HCT116 (cell line): ENCODE measurements around the gene INPPL1. TPM values are rescaled to one million over a fixed set of nuclear protein-coding genes. Genes with fewer than 3 reads are reported as not detected.

ENCODE experiments used
- ATAC-seq: fragments of 200-7000 bp; cut with Tn5 transposase; 2 replicates; pipeline ENCODE4 v1.9.1; 2020; ENCODE audit warnings: mild to moderate bottlenecking, moderate library complexity
- BruUV-seq: library from RNA; stranded (reverse); fragments of 400-500 nt; replicated peaks from 2 replicates; lab custom pipeline; 2021; lab: Mats Ljungman, UMichigan
- CTCF ChIA-PET: fragments of 300-600 bp; sonication (Branson Sonifier 250); formaldehyde crosslinking; loops from one replicate; lab custom pipeline; 2021; ENCODE audit warnings: antibody characterized with exemption; lab: Charles Lee
- POLR2A ChIA-PET: fragments of 300-600, 350-600 bp; sonication (Branson Sonifier 250); formaldehyde crosslinking; loops from one replicate; lab custom pipeline; 2021; ENCODE audit warnings: antibody characterized with exemption; lab: Charles Lee
- RAD21 ChIA-PET, 2 experiments: fragments of 300-600 bp; sonication (Branson Sonifier 250); formaldehyde crosslinking; loops; one replicate each; lab custom pipeline; 2023; ENCODE audit warnings: low total read pairs in 2 of 2; ENCODE audit not compliant: uncharacterized antibody in 2 of 2, unreplicated experiment in 2 of 2, low non-redundant PET in 1 of 2; lab: Charles Lee
- DNase-seq: peaks from one replicate; pipeline ENCODE4 v3.0.0-alpha.2; 2010; ENCODE audit warnings: low read depth, low spot score
- H2AFZ ChIP-seq: fragments of 200-600 bp; shearing (Covaris generic), sonication (generic); 2 replicates; pipeline ENCODE4 v1.6.1; 2017; ENCODE audit warnings: low read depth, mixed run types, mixed read lengths, antibody characterized with exemption, low read length; ENCODE audit not compliant: poor library complexity, severe bottlenecking
- H3K27ac ChIP-seq: 2 replicates; pipeline ENCODE4 v1.5.1; 2012; ENCODE audit warnings: low read depth, low read length
- H3K27me3 ChIP-seq: fragments of 200-600 bp; sonication (generic); 2 replicates; pipeline ENCODE4 v1.6.1; 2016; ENCODE audit warnings: mixed run types, low read length, mixed read lengths; ENCODE audit not compliant: insufficient read depth
- H3K36me3 ChIP-seq, 2 experiments: fragments of 200-500 bp in 1 of 2; fragments of 200-600 bp in 1 of 2; sonication (Bioruptor generic) in 1 of 2; sonication (generic) in 1 of 2; 2 replicates each; pipeline versions ENCODE4 v1.5.1 to v1.6.1; 2014 to 2016; ENCODE audit warnings: low read length in 2 of 2, inconsistent platforms in 1 of 2, mixed read lengths in 1 of 2, mixed run types in 1 of 2; ENCODE audit not compliant: insufficient read depth in 2 of 2, control insufficient read depth in 1 of 2
- H3K4me1 ChIP-seq, 2 experiments: fragments of 200-600 bp in 1 of 2; sonication (generic) in 1 of 2; 2 replicates each; pipeline versions ENCODE4 v1.5.1 to v1.6.1; 2012 to 2017; ENCODE audit warnings: low read length in 2 of 2, inconsistent platforms in 1 of 2, mild to moderate bottlenecking in 1 of 2, mixed read lengths in 1 of 2, mixed run types in 1 of 2, moderate library complexity in 1 of 2; ENCODE audit not compliant: insufficient read depth in 2 of 2, control insufficient read depth in 1 of 2
- H3K4me2 ChIP-seq: fragments of 200-600 bp; sonication (generic); 2 replicates; pipeline ENCODE4 v1.6.1; 2017; ENCODE audit warnings: mixed run types, low read length, mixed read lengths
- H3K4me3 ChIP-seq, 2 experiments: fragments of 200-600 bp in 1 of 2; sonication (generic) in 1 of 2; replicated peaks in 1 of 2; 2 replicates each; pipeline ENCODE4 v1.5.1; 2011 to 2016; ENCODE audit warnings: low read length in 2 of 2, control low read depth in 1 of 2, low read depth in 1 of 2, mild to moderate bottlenecking in 1 of 2, mixed read lengths in 1 of 2, mixed run types in 1 of 2
- H3K79me2 ChIP-seq: fragments of 200-600 bp; sonication (generic); 2 replicates; pipeline ENCODE4 v1.6.1; 2017; ENCODE audit warnings: mild to moderate bottlenecking, mixed run types, low read length, moderate library complexity, mixed read lengths; ENCODE audit not compliant: insufficient read depth
- H3K9ac ChIP-seq: fragments of 200-600 bp; sonication (generic); 2 replicates; pipeline ENCODE4 v1.6.1; 2016; ENCODE audit warnings: low read length, mixed read lengths
- H3K9me2 ChIP-seq: fragments of 200-600 bp; sonication (generic), shearing (Covaris generic); 2 replicates; pipeline ENCODE4 v1.6.1; 2017; ENCODE audit warnings: mixed run types, mild to moderate bottlenecking, moderate library complexity; ENCODE audit not compliant: insufficient read depth
- H3K9me3 ChIP-seq, 2 experiments: fragments of 200-500 bp in 1 of 2; fragments of 200-600 bp in 1 of 2; sonication (Bioruptor generic) in 1 of 2; sonication (generic) in 1 of 2; 2 replicates each; pipeline ENCODE4 v1.6.1; 2014 to 2017; ENCODE audit warnings: low read length in 2 of 2, mixed read lengths in 2 of 2, inconsistent platforms in 1 of 2, low read depth in 1 of 2, mild to moderate bottlenecking in 1 of 2, mixed run types in 1 of 2, moderate library complexity in 1 of 2; ENCODE audit not compliant: control insufficient read depth in 1 of 2, insufficient read depth in 1 of 2
- H4K20me1 ChIP-seq: fragments of 200-600 bp; sonication (generic), shearing (Covaris generic); 2 replicates; pipeline ENCODE4 v1.6.1; 2017; ENCODE audit warnings: mixed run types, mild to moderate bottlenecking, moderate library complexity; ENCODE audit not compliant: insufficient read depth
- EGR1 ChIP-seq: IDR thresholded peaks from 2 replicates; pipeline ENCODE4 v1.6.1; 2012; ENCODE audit warnings: low read depth
- ELF1 ChIP-seq: IDR thresholded peaks from 2 replicates; pipeline ENCODE4 v1.6.1; 2012; ENCODE audit warnings: low read depth, borderline replicate concordance
- YY1 ChIP-seq: IDR thresholded peaks from 2 replicates; pipeline ENCODE4 v1.6.1; 2011; ENCODE audit warnings: low read length, low read depth, moderate library complexity, mild to moderate bottlenecking; ENCODE audit not compliant: insufficient replicate concordance; ENCODE audit errors: extremely low read depth
- ZFX ChIP-seq: fragments of 450-650 bp; IDR thresholded peaks from 2 replicates; pipeline ENCODE4 v1.6.1; 2017
- intact Hi-C: fragments of 100-400 bp; cut with micrococcal nuclease; formaldehyde crosslinking; loops from 2 replicates; pipeline ENCODE4 v1.10.0; 2022
- total RNA-seq: library from RNA; stranded (reverse); gene quantifications from one replicate; pipeline ENCODE4 v1.2.1, GENCODE V29; 2021; ENCODE audit not compliant: unreplicated experiment
- TF ChIP-seq, protein P1 (sequence below): IDR thresholded peaks from 2 replicates; pipeline ENCODE4 v1.6.1; 2012

Gene INPPL1
- total RNA-seq, 1 experiment from 2014 or later: 132 TPM

DNA sequence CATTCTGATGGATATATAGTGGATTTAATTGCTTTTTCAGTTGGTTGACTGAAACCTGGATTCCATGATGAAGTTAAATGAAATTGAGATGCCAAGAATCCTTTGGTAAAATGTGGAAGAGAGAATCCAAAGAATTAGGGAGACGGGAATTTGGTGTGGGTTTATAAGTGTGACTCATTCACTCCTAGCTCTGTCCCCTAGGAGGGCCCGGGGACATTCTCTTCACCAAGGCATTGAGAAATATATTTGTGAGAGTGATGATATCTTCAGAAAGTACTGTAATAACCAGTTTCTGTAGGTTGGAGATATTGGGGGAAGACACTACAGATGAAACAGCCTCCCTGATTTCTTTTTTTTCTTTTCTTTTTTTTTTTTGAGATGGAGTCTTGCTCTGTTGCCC, 33.0 kb downstream of the INPPL1 start:
- Histone ChIP-seq H3K4me2 (no peak overlapping the region), H3K9me2 (no peaks in the 10 kb centered on the region), H3K4me1 (no peaks in the 10 kb centered on the region), H4K20me1 (no peaks in the 10 kb centered on the region), H3K79me2 (no peaks in the 10 kb centered on the region), H3K36me3 (no peaks in the 10 kb centered on the region), H2AFZ (no peak overlapping the region), H3K27me3 (no peaks in the 10 kb centered on the region), H3K9me3 (no peaks in the 10 kb centered on the region), H3K27ac (no peak overlapping the region), H3K4me3 (no peak overlapping the region), H3K9ac (no peak overlapping the region)
- BruUV-seq: no TSS peak
- intact Hi-C loops: no loop called here
- ChIA-PET RAD21 (no interaction called here), CTCF (no interaction called here), POLR2A (no interaction called here)
- TF ChIP-seq EGR1: no peak
- TF ChIP-seq, protein P1, sequence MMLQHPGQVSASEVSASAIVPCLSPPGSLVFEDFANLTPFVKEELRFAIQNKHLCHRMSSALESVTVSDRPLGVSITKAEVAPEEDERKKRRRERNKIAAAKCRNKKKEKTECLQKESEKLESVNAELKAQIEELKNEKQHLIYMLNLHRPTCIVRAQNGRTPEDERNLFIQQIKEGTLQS: no peak
- TF ChIP-seq ELF1: no peak
- no peak for TF ChIP-seq YY1
- DNase-seq (no peak), ATAC-seq (no peak)

DNA sequence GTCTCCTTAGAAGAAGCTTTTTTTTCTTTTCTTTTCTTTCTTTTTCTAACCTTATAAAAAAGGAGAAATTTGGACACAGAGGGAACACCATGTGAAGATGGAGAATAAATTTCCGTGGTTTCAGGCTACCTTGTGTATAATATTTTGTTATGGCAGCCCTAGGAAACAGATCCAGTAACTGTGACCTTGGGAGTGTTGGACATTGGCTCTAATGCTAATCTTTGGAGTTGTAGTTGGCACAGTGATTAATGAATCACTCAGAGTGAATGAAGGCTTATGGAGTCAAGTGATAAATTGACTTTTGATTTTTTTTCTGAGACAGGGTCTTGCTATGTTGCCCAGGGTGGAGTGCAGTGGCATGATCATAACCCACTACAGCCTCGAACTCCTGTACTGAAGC, 34.9 kb downstream of the INPPL1 start:
- intact Hi-C loops: no loop called here
- no peaks in the 10 kb centered on the region for H3K9me3 ChIP-seq
- H3K4me3 ChIP-seq: no peak overlapping the region
- POLR2A ChIA-PET: no interaction called here
- ATAC-seq: no peak
- H3K9ac ChIP-seq: no peak overlapping the region
- BruUV-seq: no TSS peak
- no peak for DNase-seq
- no peak overlapping the region for H3K27ac ChIP-seq
- H3K36me3 ChIP-seq: no peaks in the 10 kb centered on the region
- no peak for TF ChIP-seq ZFX
- TF ChIP-seq, all 23 proteins: peak for 0
- Histone ChIP-seq H3K9me2 (no peaks in the 10 kb centered on the region), H3K4me1 (peaks cover 0 to 6% of the 10 kb centered on the region in 2 experiments; a peak in 1 of 4 replicates), H2AFZ (no peak overlapping the region), H4K20me1 (no peaks in the 10 kb centered on the region), H3K27me3 (no peaks in the 10 kb centered on the region), H3K79me2 (no peaks in the 10 kb centered on the region), H3K4me2 (no peak overlapping the region)
- ChIA-PET RAD21 (no interaction called here), CTCF (interaction anchor here (0.7 kb wide), 1 partner anchor 171 kb away, joined by 6 read pairs; no protein-coding TSS in a partner anchor)
